OCI-LY1 (cell line): ENCODE results near the gene PTPRN2.

Experiments used
- H2AFZ ChIP-seq: fragments of 200-600 bp; sonication (generic), shearing (Covaris generic); 2 replicates; pipeline ENCODE4 v1.6.0; 2014; ENCODE audit warnings: antibody characterized with exemption, mild to moderate bottlenecking, low read length
- H3F3A ChIP-seq: fragments of 200-600 bp; sonication (generic), shearing (Covaris generic); 2 replicates; pipeline ENCODE4 v1.6.0; 2014; ENCODE audit warnings: mild to moderate bottlenecking, antibody characterized with exemption, low read length, moderate library complexity; ENCODE audit not compliant: insufficient read depth
- H3K27ac ChIP-seq: fragments of 200-600 bp; sonication (generic); 2 replicates; pipeline ENCODE4 v1.5.1; 2014; ENCODE audit warnings: low read length, mixed run types, mild to moderate bottlenecking, low read depth; ENCODE audit not compliant: poor library complexity, severe bottlenecking
- H3K27me3 ChIP-seq: fragments of 200-600 bp; sonication (generic); 2 replicates; pipeline ENCODE4 v1.6.0; 2014; ENCODE audit warnings: antibody characterized with exemption, mild to moderate bottlenecking, low read length, moderate library complexity; ENCODE audit not compliant: insufficient read depth
- H3K36me3 ChIP-seq: fragments of 200-600 bp; sonication (generic); 2 replicates; pipeline ENCODE4 v1.6.1; 2014; ENCODE audit warnings: mild to moderate bottlenecking, antibody characterized with exemption, low read length, moderate library complexity, mixed read lengths; ENCODE audit not compliant: insufficient read depth
- H3K4me1 ChIP-seq: fragments of 200-600 bp; sonication (generic); 2 replicates; pipeline ENCODE4 v1.5.1; 2014; ENCODE audit warnings: mild to moderate bottlenecking, low read length, moderate library complexity; ENCODE audit not compliant: insufficient read depth, severe bottlenecking
- H3K4me2 ChIP-seq: fragments of 200-600 bp; sonication (generic), shearing (Covaris generic); 2 replicates; pipeline ENCODE4 v1.6.1; 2014; ENCODE audit warnings: low read length
- H3K4me3 ChIP-seq: fragments of 200-600 bp; sonication (generic); 2 replicates; pipeline ENCODE4 v1.5.1; 2014; ENCODE audit warnings: low read length, low read depth, mild to moderate bottlenecking, mixed read lengths; ENCODE audit not compliant: poor library complexity, severe bottlenecking
- H3K79me2 ChIP-seq: fragments of 200-600 bp; shearing (Covaris generic); 2 replicates; pipeline ENCODE4 v1.6.1; 2016; ENCODE audit warnings: mixed run types, low read length, mixed read lengths; ENCODE audit not compliant: insufficient read depth
- H3K9ac ChIP-seq: fragments of 200-600 bp; sonication (generic), shearing (Covaris generic); 2 replicates; pipeline ENCODE4 v1.6.1; 2014; ENCODE audit warnings: mild to moderate bottlenecking, low read length, mixed read lengths
- H3K9me2 ChIP-seq: fragments of 200-600 bp; sonication (generic), shearing (Covaris generic); 2 replicates; pipeline ENCODE4 v1.6.1; 2014; ENCODE audit warnings: low read depth, mild to moderate bottlenecking, low read length, mixed read lengths
- H3K9me3 ChIP-seq: fragments of 200-600 bp; shearing (Covaris generic); 2 replicates; pipeline ENCODE4 v1.6.1; 2014; ENCODE audit warnings: low read length, mixed read lengths
- H4K20me1 ChIP-seq: fragments of 200-600 bp; sonication (generic), shearing (Covaris generic); 2 replicates; pipeline ENCODE4 v1.6.0; 2016; ENCODE audit warnings: mild to moderate bottlenecking, low read length; ENCODE audit not compliant: insufficient read depth
- EZH2 ChIP-seq: fragments of 200-600 bp; sonication (generic), shearing (Covaris generic); IDR thresholded peaks from 2 replicates; pipeline ENCODE4 v1.8.0; 2017; ENCODE audit warnings: borderline replicate concordance, mixed run types, mild to moderate bottlenecking, antibody characterized with exemption, low read length, moderate library complexity, mixed read lengths
- TF ChIP-seq, protein P1 (sequence below): fragments of 200-600 bp; sonication (generic), shearing (Covaris generic); IDR thresholded peaks from 2 replicates; pipeline ENCODE4 v1.5.1; 2017; ENCODE audit warnings: mild to moderate bottlenecking, antibody characterized with exemption, low read length, moderate library complexity, mixed read lengths

The PTPRN2 gene

DNA sequence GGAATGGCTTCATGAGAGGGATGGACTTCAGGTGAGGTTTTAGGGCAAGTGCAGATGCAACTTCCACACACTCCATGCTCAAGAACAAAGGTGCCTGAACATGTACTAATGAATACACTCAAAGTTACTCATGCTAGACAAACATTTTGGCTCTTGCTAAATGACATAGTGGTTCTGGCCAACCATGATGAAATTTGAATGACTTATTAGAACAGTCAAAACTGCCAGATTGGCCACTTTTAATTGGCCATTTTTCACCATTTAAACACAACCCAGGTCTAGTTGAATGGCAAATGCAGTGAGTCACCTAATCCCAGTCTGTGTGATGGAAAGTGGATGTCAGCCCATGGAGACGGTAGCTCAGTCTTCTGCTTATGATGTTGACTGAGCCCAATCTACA, 4.9 kb upstream of the PTPRN2 start:
- H3F3A ChIP-seq, result no peaks in the 10 kb centered on the region
- H3K36me3 ChIP-seq, result no peaks in the 10 kb centered on the region
- no peak for TF ChIP-seq EZH2
- TF ChIP-seq, protein P1, sequence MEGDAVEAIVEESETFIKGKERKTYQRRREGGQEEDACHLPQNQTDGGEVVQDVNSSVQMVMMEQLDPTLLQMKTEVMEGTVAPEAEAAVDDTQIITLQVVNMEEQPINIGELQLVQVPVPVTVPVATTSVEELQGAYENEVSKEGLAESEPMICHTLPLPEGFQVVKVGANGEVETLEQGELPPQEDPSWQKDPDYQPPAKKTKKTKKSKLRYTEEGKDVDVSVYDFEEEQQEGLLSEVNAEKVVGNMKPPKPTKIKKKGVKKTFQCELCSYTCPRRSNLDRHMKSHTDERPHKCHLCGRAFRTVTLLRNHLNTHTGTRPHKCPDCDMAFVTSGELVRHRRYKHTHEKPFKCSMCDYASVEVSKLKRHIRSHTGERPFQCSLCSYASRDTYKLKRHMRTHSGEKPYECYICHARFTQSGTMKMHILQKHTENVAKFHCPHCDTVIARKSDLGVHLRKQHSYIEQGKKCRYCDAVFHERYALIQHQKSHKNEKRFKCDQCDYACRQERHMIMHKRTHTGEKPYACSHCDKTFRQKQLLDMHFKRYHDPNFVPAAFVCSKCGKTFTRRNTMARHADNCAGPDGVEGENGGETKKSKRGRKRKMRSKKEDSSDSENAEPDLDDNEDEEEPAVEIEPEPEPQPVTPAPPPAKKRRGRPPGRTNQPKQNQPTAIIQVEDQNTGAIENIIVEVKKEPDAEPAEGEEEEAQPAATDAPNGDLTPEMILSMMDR, result no peak
- no peaks in the 10 kb centered on the region for H3K9me2 ChIP-seq
- no peak overlapping the region for H3K9ac ChIP-seq
- no peak overlapping the region for H2AFZ ChIP-seq
- H3K27me3 ChIP-seq, result no peaks in the 10 kb centered on the region
- H3K79me2 ChIP-seq, result no peaks in the 10 kb centered on the region
- no peak overlapping the region for H3K27ac ChIP-seq
- peaks cover 6% of the 10 kb centered on the region; the same call in 1 of the 2 replicates for H3K9me3 ChIP-seq
- no peaks in the 10 kb centered on the region for H4K20me1 ChIP-seq
- no peak overlapping the region for H3K4me2 ChIP-seq
- H3K4me1 ChIP-seq, result no peaks in the 10 kb centered on the region
- H3K4me3 ChIP-seq, result no peak overlapping the region

DNA sequence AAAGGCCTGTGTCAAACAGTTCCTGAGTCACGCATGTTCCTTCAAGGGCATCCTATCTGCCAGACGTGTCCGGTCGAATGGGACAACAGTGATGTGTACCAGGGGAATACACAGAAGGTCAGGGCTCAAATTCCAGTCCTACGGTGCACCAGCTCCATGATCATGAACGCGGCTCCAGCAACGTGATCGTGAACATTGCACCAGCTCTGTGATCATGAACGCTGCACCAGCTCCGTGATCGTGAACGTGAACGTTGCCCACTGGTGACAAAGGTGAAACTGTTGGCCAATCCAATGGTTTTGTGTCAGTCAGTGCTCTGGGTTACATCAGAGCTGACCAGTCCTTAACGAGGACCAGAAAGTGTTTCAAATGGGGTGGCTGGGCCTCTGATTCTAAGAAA, 4.3 kb upstream of the PTPRN2 start:
- no peak overlapping the region for H3K9ac ChIP-seq
- H3K27me3 ChIP-seq, result no peaks in the 10 kb centered on the region
- H3K4me2 ChIP-seq, result no peak overlapping the region
- no peaks in the 10 kb centered on the region for H3F3A ChIP-seq
- no peaks in the 10 kb centered on the region for H3K9me2 ChIP-seq
- no peak for TF ChIP-seq EZH2
- H3K79me2 ChIP-seq, result no peaks in the 10 kb centered on the region
- H2AFZ ChIP-seq, result no peak overlapping the region
- no peaks in the 10 kb centered on the region for H4K20me1 ChIP-seq
- peaks cover 6% of the 10 kb centered on the region; the same call in 1 of the 2 replicates for H3K9me3 ChIP-seq
- no peaks in the 10 kb centered on the region for H3K36me3 ChIP-seq
- H3K4me3 ChIP-seq, result no peak overlapping the region
- H3K27ac ChIP-seq, result no peak overlapping the region
- H3K4me1 ChIP-seq, result no peaks in the 10 kb centered on the region

GRCh38 chr7:158590181-158590530, 2.5 kb upstream of the PTPRN2 start:
- H3K9me3 ChIP-seq, result 0 out of 2 replicates have a peak, but pooled peaks cover 3% of the 10 kb centered on the region
- H4K20me1 ChIP-seq, result no peaks in the 10 kb centered on the region
- H3K27me3 ChIP-seq, result no peaks in the 10 kb centered on the region
- no peak overlapping the region for H3K4me2 ChIP-seq
- no peak overlapping the region for H3K27ac ChIP-seq
- no peak overlapping the region for H2AFZ ChIP-seq
- no peak overlapping the region for H3K9ac ChIP-seq
- no peaks in the 10 kb centered on the region for H3K36me3 ChIP-seq
- no peaks in the 10 kb centered on the region for H3F3A ChIP-seq
- no peak for TF ChIP-seq EZH2
- no peaks in the 10 kb centered on the region for H3K79me2 ChIP-seq
- no peaks in the 10 kb centered on the region for H3K9me2 ChIP-seq
- no peaks in the 10 kb centered on the region for H3K4me1 ChIP-seq
- no peak overlapping the region for H3K4me3 ChIP-seq

DNA sequence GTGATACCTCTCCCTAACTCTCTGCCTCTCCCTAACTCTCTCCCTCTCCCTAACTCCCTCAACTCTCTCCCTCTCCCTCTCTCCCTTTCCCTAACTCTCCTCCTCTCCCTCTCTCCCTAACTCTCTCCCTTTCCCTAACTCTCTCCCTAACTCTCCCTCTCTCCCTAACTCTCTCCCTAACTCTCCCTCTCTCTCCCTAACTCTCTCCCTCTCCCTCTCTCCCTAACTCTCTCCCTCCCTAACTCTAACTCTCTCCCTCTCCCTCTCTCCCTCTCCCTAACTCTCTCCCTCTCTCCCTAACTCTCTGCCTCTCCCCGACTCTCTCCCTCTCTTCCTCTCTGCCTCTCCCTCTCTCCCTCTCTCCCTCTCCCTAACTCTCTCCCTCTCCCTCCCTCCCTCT, 2.0 kb upstream of the PTPRN2 start:
- H3K4me2 ChIP-seq, result no peak overlapping the region
- H2AFZ ChIP-seq, result no peak overlapping the region
- no peaks in the 10 kb centered on the region for H3K27me3 ChIP-seq
- H3K9me3 ChIP-seq, result 0 out of 2 replicates have a peak, but pooled peaks cover 3% of the 10 kb centered on the region
- TF ChIP-seq, protein P1, result no peak
- TF ChIP-seq EZH2, result no peak
- H3K4me3 ChIP-seq, result no peak overlapping the region
- no peak overlapping the region for H3K9ac ChIP-seq
- no peaks in the 10 kb centered on the region for H3K79me2 ChIP-seq
- no peaks in the 10 kb centered on the region for H3K9me2 ChIP-seq
- no peaks in the 10 kb centered on the region for H3K4me1 ChIP-seq
- H4K20me1 ChIP-seq, result no peaks in the 10 kb centered on the region
- no peaks in the 10 kb centered on the region for H3K36me3 ChIP-seq
- no peak overlapping the region for H3K27ac ChIP-seq
- H3F3A ChIP-seq, result no peaks in the 10 kb centered on the region
